ENCODE data around the gene SMYD3. TPM values are rescaled to one million over a fixed set of nuclear protein-coding genes. Genes with fewer than 3 reads are reported as not detected.

The SMYD3 gene
- total and polyA plus RNA-seq, 2 donors (not counting 3 experiments of a cell fraction or from before 2014, with no cell fraction given), result 16.0 to 32.1 TPM

DNA sequence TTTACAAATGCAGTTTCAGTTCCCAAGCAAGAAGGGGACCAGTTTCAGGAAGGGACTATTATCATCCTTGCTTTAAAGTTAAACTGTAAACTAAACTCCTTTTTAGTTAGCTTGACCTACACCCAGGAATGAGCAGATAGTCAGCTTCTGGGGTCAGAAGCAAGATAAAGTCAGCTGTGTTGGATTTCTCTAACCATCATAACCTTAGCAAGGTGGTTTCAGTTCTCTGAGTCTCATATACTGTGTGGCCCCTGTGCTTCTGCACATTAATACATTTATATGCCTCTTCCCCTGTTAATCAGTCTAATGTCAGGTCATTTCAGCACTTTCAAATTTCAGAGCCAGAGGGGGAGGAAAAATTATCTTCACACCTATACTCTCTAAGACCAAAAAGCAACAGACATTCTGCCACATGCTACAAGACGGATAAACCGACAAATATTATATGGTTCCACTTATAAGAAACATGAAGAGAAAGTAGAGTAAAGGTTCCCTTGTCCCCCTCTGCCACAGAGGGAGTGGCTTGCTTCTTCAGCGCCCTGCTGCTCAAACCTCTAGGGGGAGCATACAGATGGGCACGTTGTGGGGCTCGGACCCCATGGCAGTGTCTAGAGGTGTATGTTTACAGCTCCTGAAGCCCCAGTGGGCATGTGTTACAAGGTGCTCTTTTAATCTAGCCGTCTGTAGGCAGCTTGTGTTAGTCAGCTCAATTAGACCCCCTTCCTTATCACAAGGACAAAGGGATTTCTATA is 89.1 kb downstream of the SMYD3 start:
- Histone ChIP-seq H3K9ac (replicated peaks; ENCODE audit: extremely low read depth, insufficient read depth, low read length) (no peak overlapping the region), H3K4me2 (ENCODE audit: insufficient read depth, low read length) (no peak overlapping the region), H4K20me1 (replicated peaks; ENCODE audit: control insufficient read depth, extremely low read depth, insufficient read depth, low read length) (peaks cover 3% of the 10 kb centered on the region), H2AFZ (ENCODE audit: low read depth, low read length) (no peak overlapping the region), H3K4me1 (ENCODE audit: control insufficient read depth, extremely low read depth, insufficient read depth, low read length) (no peaks in the 10 kb centered on the region), H3K9me3 (replicated peaks; ENCODE audit: control insufficient read depth, insufficient read depth, low read length) (no peaks in the 10 kb centered on the region), H3K79me2 (ENCODE audit: control insufficient read depth, insufficient read depth, low read length) (no peaks in the 10 kb centered on the region), H3K27me3 (ENCODE audit: control insufficient read depth in 2 of 2, insufficient read depth in 2 of 2, low read length in 2 of 2) (no peaks in the 10 kb centered on the region), H3K27ac (ENCODE audit: insufficient read depth, low read depth, low read length) (no peak overlapping the region), H3K4me3 (replicated peaks in 1 of 3; ENCODE audit: insufficient read depth in 1 of 3, low read depth in 1 of 3, low read length in 3 of 3) (no peak overlapping the region), H3K9me1 (replicated peaks; ENCODE audit: control insufficient read depth, extremely low read depth, insufficient read depth, low read length) (no peaks in the 10 kb centered on the region), H3K36me3 (ENCODE audit: control insufficient read depth in 2 of 2, extremely low read depth in 1 of 2, insufficient read depth in 2 of 2, low read length in 2 of 2) (no peaks in the 10 kb centered on the region)
- DNase-seq (ENCODE audit: low read depth, low spot score), result no peak
- ChIA-PET POLR2A (no interaction called here), CTCF (no interaction called here)
- FAIRE-seq, result no peak
- intact Hi-C loops (cut with micrococcal nuclease), result no loop called here
- BruUV-seq (replicated peaks), result no TSS peak
- TF ChIP-seq EZH2 (IDR thresholded peaks at IDR 0.05; ENCODE audit: borderline replicate concordance, low read depth, low read length, severe bottlenecking) (no peak), POLR2AphosphoS5 (IDR thresholded peaks at IDR 0.05; ENCODE audit: insufficient read depth, low read depth, low read length) (no peak), MYC (IDR thresholded peaks at IDR 0.05; ENCODE audit: low read depth, low read length) (no peak), GATA2 (IDR thresholded peaks at IDR 0.05; ENCODE audit: insufficient read depth, insufficient read length, low read depth, low read length) (no peak), JUN (IDR thresholded peaks at IDR 0.05; ENCODE audit: borderline replicate concordance, insufficient read depth, insufficient read length, low read depth) (no peak), POLR2A (IDR thresholded peaks at IDR 0.05; ENCODE audit: low read depth, low read length) (no peak)
- TF ChIP-seq, protein P1, sequence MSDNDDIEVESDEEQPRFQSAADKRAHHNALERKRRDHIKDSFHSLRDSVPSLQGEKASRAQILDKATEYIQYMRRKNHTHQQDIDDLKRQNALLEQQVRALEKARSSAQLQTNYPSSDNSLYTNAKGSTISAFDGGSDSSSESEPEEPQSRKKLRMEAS (IDR thresholded peaks at IDR 0.05; ENCODE audit: insufficient read depth, insufficient read length), result no peak
- TF ChIP-seq, protein P2, sequence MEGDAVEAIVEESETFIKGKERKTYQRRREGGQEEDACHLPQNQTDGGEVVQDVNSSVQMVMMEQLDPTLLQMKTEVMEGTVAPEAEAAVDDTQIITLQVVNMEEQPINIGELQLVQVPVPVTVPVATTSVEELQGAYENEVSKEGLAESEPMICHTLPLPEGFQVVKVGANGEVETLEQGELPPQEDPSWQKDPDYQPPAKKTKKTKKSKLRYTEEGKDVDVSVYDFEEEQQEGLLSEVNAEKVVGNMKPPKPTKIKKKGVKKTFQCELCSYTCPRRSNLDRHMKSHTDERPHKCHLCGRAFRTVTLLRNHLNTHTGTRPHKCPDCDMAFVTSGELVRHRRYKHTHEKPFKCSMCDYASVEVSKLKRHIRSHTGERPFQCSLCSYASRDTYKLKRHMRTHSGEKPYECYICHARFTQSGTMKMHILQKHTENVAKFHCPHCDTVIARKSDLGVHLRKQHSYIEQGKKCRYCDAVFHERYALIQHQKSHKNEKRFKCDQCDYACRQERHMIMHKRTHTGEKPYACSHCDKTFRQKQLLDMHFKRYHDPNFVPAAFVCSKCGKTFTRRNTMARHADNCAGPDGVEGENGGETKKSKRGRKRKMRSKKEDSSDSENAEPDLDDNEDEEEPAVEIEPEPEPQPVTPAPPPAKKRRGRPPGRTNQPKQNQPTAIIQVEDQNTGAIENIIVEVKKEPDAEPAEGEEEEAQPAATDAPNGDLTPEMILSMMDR (IDR thresholded peaks at IDR 0.05; ENCODE audit: extremely low read depth in 1 of 2, insufficient read depth in 1 of 2, low read depth in 1 of 2, low read length in 2 of 2), result no peak
- dilution Hi-C loops (cut with MboI; ENCODE audit: extremely low pct_ligation_motif_present, low sequenced_read_pairs), result no loop called here
